ENCODE data around the gene ADGRL3.

- TF ChIP-seq CTCF (IDR thresholded peaks at IDR 0.05; ENCODE audit: borderline replicate concordance, extremely low read depth, low read length, poor library complexity, severe bottlenecking) (no peak), EZH2 (IDR thresholded peaks at IDR 0.05; ENCODE audit: borderline replicate concordance, low read depth, low read length, severe bottlenecking) (no peak)
Measured at GRCh38 chr4:61379406-61379805, 179.3 kb downstream of the ADGRL3 start.
